Measurements from ENCODE around the gene BRD8.
A peak's percentile ranks its signal among the peaks of the same experiment; 100 is the strongest.

The BRD8 gene

GRCh38 chr5:138096997-138097828 lies 81.2 kb downstream of the BRD8 start:
- no peak for DNase-seq (ENCODE audit: low read depth, low spot score)

- DNase-seq (ENCODE audit: low read depth, low spot score): no peak
Measured at GRCh38 chr5:138096363-138096762, 82.1 kb downstream of the BRD8 start.

DNA sequence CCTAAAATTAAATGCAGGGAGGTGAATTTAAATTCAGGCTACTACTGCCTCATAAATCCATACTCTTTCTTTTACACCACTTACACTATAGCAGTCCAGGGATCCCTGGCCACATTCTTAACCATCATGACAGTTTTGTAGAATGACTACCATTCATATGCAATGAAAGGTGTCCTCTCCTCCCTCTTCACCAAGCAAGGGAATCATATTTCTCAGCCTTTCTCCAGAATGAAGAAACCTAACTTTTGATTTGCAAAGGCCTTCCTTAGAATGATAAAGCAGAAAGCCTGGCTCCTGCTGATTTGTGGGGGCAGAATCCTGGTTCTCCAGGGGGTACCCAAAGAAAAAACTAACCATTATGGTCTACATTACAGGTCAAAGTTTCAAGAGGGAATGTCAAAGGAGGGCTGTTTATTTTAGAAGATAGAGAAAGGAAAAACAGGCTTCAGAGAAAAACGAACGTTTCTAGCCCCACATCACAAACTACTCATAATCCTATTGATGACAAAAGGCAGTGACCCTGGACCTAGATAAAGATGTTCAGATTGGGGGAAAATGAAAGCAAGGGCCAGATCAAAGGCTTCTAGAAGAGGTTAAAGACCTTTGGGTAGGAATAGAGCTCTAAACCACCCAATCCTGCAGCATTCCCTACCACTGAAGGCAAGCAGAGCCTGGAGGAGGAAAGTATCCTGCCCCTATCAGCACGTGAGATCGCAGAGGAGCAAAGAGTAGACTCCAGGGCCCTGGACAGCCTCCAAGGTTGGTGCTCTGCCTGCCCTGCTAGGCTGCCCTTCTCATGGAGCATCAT lies 83.1 kb downstream of the BRD8 start:
- peak; percentile 87 for DNase-seq (ENCODE audit: low read depth, low spot score)

DNA sequence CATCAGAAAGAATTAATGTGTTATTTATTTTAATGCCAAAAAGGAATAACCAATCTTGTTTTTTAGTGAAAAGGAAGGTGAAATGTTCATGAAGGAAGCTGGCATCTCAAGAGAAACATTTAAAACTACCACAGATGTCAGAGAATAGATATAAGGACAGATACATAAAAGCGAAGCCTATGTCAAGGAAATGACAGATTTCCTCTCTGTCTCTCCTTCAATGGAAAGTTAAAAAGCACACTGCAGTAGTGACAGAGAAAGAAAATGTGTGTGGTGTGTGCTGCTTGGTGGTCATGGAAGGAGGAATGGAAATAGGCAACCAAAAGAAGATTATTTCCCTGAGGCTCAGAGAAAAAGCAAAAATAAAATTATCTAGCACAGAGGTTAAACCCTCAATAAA lies 85.4 kb downstream of the BRD8 start:
- DNase-seq (ENCODE audit: low read depth, low spot score): no peak

DNA sequence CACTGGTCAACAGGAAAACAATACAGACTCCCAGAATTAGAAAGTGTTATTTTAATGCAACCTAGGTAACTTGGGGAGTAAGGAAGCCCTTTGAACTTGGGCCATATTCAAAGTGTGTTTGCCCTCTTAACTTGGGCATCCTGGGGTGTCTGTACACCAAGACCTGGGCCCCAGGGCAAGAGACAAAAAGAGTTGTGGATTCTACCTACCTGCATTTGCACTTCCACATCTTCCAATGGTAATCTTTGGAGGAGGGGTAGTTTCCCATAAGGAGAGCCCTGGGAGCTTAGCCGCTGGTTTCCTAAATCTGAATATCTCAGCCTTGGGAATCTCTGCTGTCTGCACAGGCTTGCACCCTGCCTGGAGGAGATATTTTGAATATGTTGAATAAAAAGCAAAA lies 86.1 kb downstream of the BRD8 start:
- no peak for DNase-seq (ENCODE audit: low read depth, low spot score)

DNA sequence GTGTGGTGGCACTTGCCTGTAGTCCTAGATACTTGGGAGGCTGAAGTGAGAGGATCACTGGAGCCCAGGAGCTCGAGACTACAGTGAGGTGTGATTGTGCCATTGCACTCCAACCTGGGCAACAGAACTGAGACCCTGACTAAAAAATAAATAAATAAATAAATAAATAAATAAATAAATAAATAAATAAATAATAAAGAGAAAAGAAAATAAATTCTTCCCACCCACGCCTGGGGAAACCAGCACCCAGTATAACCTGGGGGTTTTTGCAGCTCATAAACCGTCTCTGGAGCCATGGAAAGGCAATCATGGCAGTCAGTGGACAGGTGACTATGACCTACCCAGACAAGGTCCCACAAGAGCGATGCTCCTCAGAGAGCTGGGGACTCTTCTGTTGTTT lies 86.7 kb downstream of the BRD8 start:
- DNase-seq (ENCODE audit: low read depth, low spot score): no peak

All from iPS DF 19.7 (cell line).